GM18951 (cell line): Measurements from ENCODE around the gene TC2N.
"Not testable (repeated sequence)": the region's sequence is repeated elsewhere in the genome, so short reads cannot be mapped to it uniquely, and the experiment has no call there.

ENCODE experiments used
- POLR2A ChIP-seq: IDR thresholded peaks from 4 replicates; pipeline ENCODE4 v1.6.1; 2011; ENCODE audit warnings: mild to moderate bottlenecking; ENCODE audit not compliant: insufficient read length, insufficient read depth; ENCODE audit errors: extremely low read depth
- in situ Hi-C: fragments of 300-500 bp; cut with MboI; formaldehyde crosslinking; loops from one replicate; pipeline ENCODE4 v1.12.0; 2022; ENCODE audit warnings: low sequenced_read_pairs, mixed read lengths, inconsistent platforms; ENCODE audit not compliant: unreplicated experiment

The TC2N gene

DNA sequence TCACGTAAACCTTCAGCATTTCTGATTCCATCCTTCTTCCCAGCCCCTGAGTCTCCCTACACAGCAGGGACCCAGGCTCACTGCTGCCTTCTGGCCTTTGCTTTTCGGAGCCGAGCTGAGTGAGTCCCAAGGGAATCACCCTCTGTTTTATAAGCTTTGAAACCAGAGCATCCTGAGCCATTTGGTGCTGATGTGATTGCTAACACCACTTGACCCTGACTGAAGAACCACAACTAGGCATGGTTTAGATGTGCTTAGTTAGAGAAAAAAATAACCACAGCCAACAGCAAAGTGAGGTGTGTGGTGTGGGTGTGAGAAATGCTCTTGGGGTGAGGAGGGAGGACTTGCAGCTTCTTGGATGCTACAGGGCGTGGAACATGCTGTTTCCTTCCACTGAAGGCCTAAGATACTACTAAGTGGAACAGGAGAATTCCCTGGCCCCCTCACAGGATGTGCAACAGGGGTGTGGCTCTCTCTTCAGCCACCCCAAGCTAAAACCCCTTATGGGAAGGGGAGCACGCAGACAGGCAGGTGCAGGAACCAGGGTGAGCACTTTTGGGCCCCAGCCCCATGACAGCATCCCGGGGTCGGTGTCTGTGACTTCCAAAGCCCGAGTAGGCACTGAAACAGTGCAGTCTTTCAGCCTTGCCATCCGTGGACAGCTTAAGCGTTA lies at the start of gene TC2N:
TC2N (minus strand) TSS at position 221 of the 673 bp plus-strand sequence. CDS start 53,767 bp downstream, outside the sequence.
- no peak for TF ChIP-seq POLR2A
- in situ Hi-C loops: no loop called here

GRCh38 chr14:91912035-91912434 lies 44.7 kb upstream of the TC2N start:
- TF ChIP-seq POLR2A: no peak
- in situ Hi-C loops: no loop called here

- in situ Hi-C loops: no loop called here
- no peak for TF ChIP-seq POLR2A
Measured at GRCh38 chr14:91911474-91912032, 44.2 kb upstream of the TC2N start.

GRCh38 chr14:91910196-91910595 lies 42.9 kb upstream of the TC2N start:
- in situ Hi-C loops: no loop called here
- TF ChIP-seq POLR2A: no peak

GRCh38 chr14:91906374-91906773 lies 39.0 kb upstream of the TC2N start:
- in situ Hi-C loops: no loop called here
- no peak for TF ChIP-seq POLR2A

DNA sequence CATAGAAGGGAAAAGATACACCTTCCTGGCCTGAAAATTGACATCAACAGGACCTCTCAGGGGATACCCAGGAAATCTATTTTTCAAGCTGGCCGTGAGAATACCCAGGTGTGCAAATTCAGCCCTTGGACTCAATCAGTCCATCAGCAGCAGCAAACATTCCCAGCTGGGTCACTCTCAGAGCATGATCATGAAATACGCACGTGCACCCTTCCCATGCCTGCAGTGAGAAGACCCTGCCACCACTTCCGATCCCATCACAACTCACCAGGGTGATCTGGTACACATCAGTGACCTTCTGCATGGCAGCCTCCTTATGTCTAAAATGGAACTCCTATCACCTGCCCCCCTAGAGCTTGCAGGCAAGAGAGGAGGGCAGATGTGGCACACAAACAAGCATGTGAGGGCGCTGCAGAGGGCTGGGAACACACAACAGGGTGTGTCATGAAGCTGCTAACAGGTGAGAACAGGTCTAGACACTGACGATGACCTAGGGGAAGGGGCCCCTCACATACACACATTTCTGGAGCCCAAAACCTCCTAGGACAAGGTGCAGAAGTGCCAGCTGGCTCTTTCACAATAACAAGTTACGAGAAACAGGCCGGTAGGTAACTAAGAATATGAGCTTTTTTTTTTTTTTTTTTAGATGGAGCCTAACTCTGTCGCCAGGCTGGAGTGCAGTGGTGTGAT lies 37.8 kb upstream of the TC2N start:
- in situ Hi-C loops: no loop called here

DNA sequence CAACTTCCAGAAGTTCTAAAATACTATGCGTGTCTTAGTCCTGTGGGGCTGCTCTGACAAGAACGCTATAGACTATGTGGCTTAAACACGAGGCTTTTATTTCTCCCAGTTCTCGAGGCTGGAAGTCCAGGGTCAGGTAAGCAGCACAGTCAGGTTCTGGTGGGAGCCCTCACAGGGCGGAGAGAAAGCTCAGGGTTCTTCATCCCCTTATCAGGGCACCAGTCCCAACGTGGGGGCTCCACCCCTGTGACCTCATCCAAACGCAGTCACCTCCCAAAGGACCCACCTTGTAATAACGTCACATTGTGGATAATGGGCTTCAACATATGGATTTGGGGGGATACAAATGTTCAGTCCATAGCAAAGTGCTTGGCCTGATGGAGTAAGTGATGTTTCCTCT lies 37.1 kb upstream of the TC2N start:
- in situ Hi-C loops: no loop called here
- TF ChIP-seq POLR2A: no peak

More for the DNA sequence above, 37.8 kb upstream of the TC2N start:
- no peak for TF ChIP-seq POLR2A

- in situ Hi-C loops: no loop called here
- no peak for TF ChIP-seq POLR2A
Measured at GRCh38 chr14:91903070-91903469, 35.7 kb upstream of the TC2N start.

DNA sequence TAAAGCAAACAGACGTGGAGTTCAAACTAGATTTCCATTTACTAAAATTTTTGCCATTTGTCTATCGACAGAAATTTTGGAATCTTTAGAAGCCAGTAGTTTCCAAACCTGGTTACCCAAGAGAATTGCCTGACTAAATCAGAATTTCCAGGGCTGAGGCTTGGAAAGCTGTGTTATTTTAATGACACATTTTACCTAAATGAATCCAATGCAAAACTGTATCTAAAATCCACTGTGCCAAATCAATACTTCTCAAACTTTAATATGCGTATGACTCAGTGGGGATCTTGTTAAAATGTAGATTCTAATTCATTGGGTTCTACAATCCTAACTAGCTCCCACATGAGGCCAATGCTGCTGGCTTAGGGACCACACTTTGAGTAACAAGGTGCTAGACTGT lies 35.0 kb upstream of the TC2N start:
- TF ChIP-seq POLR2A: no peak
- in situ Hi-C loops: no loop called here

DNA sequence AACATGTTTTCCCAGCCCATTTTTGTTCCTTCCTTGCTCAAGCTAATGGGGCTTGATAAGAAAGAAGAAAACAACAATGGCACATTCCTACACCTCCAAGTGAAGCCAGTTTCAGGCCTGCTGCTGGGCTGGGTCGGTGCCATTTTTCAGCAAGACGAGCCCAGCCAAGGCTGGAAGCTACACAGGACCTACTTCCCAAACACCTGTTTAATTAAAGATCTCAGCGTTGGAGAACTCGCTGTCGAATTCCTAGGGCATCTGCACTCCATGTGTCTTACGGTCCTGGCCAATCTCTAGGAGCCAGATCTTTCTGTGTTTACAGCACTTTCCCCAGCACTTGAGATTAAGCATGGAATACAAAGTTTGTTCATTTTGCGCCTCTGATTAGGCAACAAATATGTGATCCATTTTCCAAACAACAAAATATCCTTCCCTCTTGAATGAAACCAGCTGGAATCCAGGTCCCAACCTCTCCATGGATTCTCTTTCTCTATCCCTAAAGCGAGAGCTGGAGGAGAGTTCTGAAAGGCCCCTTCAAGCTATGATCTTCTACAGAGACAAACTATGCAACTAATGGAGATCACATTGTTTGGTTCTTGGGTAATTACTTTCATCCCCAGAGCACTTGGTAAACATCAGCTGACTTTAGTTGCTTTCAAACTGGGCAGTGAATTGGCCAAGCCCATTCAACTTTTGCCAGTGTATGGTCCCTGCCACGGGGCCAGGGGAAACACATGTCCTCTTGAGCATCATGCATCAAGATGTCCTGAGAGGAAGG lies 34.3 kb upstream of the TC2N start:
- no peak for TF ChIP-seq POLR2A
- in situ Hi-C loops: no loop called here

DNA sequence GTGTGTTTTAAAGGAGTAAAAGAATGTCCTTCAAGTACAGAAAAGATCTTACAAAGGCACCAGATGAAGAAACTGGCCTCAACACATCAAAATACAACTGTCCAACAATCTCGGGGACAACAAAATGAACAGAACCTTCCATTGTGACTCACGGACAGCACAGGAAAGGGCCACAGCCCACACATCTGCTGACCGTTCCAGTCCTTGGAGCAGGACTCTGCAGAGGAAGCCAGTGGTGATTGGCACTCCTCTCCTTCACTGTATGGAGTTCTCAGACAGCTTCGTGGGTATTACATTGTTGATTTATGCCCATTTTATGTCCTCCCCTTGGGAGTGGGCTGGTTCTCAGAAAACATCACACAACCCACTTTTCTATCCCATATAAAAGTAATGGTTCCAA lies 32.5 kb upstream of the TC2N start:
- TF ChIP-seq POLR2A: no peak
- in situ Hi-C loops: no loop called here

GRCh38 chr14:91899213-91899612 lies 31.9 kb upstream of the TC2N start:
- in situ Hi-C loops: no loop called here
- no peak for TF ChIP-seq POLR2A

DNA sequence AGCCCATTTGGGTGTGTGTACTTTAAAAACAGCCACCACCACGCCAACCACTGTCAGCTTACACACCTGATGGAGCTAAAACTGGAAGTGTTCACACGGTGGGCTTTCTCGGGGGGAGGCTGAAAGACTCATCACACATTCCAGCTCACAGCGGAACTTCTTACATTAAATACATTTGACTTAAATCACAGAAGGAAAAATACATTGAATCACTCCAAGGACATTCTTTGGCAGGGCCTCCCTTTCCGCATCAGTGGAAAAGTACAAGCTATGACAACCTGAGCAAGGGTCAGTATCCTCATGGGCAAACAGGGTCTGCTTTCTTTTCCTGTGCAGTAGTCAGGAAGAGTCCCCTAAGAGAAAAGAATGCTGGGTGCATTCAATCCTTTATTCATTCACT lies 31.0 kb upstream of the TC2N start:
- in situ Hi-C loops: no loop called here
- no peak for TF ChIP-seq POLR2A

DNA sequence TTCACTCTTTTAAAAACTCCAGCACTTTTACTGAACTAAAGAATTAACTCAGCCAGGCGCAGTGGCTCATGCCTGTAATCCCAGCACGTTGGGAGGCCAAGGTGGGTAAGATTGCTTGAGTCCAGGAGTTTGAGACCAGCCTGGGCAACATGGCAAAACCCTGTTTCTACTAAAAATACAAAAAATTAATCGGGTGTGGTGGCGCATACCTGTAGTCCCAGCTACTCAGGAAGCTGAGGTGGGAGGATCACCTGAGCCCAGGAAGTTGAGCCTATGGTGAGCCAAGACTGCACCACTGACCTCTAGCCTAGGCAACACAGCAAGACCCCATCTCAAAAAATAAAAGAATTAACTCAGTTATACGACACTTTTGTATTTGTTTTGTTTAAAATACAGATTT lies 30.4 kb upstream of the TC2N start:
- in situ Hi-C loops: not testable (repeated sequence)
